ENCODE data around the gene RFLNA. TPM values are rescaled to one million over a fixed set of nuclear protein-coding genes. Genes with fewer than 3 reads are reported as not detected.

RFLNA gene
- polyA plus RNA-seq, 3 donors: 0.16 to 12.7 (median 1.2) TPM

- 69 to 88% (median 86%) methylated on average over 11 of the region's 11 CpGs for WGBS, 3 donors
- H3K27ac ChIP-seq (ENCODE audit: low read depth, low read length): no peak overlapping the region
Observed at GRCh38 chr12:124279315-124279714, 15.6 kb upstream of the RFLNA start.

GRCh38 chr12:124279846-124280360 is 15.0 kb upstream of the RFLNA start:
- no peak overlapping the region for H3K27ac ChIP-seq (ENCODE audit: low read depth, low read length)
- WGBS, 3 donors: 29 to 39% (median 39%) methylated on average over 15 to 19 of the region's 19 CpGs

- 91 to 95% (median 95%) methylated on average over 2 of the region's 2 CpGs for WGBS, 3 donors
- no peak overlapping the region for H3K27ac ChIP-seq (ENCODE audit: low read depth, low read length)
Observed at GRCh38 chr12:124281309-124281708, 13.6 kb upstream of the RFLNA start.

DNA sequence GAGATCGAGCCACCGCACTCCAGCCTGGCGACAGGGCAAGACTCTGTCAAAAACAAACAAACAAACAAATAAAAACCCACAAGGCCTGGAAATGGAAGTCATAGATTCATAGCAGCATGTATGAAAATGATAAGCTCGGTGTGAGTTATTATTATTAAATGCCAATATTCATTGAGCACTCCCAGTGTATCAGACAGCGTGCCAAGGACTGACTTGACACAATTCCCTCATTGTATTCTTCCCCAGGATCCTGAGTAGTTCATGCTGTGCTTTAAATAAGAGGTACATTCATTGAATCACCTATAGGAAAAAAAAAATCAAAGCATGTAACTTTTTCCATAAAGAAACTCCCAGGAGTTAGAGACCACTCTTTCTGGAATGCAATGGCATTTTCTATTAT is 12.6 kb upstream of the RFLNA start:
- H3K27ac ChIP-seq (ENCODE audit: low read depth, low read length): no peak overlapping the region
- WGBS, 3 donors: 94 to 96% (median 95%) methylated on average over 5 of the region's 5 CpGs

- 31 to 71% (median 67%) methylated on average over 7 of the region's 7 CpGs for WGBS, 3 donors
- no peak overlapping the region for H3K27ac ChIP-seq (ENCODE audit: low read depth, low read length)
Observed at GRCh38 chr12:124283326-124283725, 11.6 kb upstream of the RFLNA start.

- WGBS, 3 donors: 88 to 89% (median 89%) methylated on average over 5 of the region's 5 CpGs
- H3K27ac ChIP-seq (ENCODE audit: low read depth, low read length): no peak overlapping the region
Observed at GRCh38 chr12:124284368-124284767, 10.5 kb upstream of the RFLNA start.

- H3K27ac ChIP-seq (ENCODE audit: low read depth, low read length): no peak overlapping the region
- 60 to 69% (median 64%) methylated on average over 8 of the region's 8 CpGs for WGBS, 3 donors
Observed at GRCh38 chr12:124286414-124286813, 8.5 kb upstream of the RFLNA start.

- WGBS, 3 donors: 79 to 84% (median 83%) methylated on average over 7 of the region's 7 CpGs
- no peak overlapping the region for H3K27ac ChIP-seq (ENCODE audit: low read depth, low read length)
Observed at GRCh38 chr12:124286971-124287370, 7.9 kb upstream of the RFLNA start.

DNA sequence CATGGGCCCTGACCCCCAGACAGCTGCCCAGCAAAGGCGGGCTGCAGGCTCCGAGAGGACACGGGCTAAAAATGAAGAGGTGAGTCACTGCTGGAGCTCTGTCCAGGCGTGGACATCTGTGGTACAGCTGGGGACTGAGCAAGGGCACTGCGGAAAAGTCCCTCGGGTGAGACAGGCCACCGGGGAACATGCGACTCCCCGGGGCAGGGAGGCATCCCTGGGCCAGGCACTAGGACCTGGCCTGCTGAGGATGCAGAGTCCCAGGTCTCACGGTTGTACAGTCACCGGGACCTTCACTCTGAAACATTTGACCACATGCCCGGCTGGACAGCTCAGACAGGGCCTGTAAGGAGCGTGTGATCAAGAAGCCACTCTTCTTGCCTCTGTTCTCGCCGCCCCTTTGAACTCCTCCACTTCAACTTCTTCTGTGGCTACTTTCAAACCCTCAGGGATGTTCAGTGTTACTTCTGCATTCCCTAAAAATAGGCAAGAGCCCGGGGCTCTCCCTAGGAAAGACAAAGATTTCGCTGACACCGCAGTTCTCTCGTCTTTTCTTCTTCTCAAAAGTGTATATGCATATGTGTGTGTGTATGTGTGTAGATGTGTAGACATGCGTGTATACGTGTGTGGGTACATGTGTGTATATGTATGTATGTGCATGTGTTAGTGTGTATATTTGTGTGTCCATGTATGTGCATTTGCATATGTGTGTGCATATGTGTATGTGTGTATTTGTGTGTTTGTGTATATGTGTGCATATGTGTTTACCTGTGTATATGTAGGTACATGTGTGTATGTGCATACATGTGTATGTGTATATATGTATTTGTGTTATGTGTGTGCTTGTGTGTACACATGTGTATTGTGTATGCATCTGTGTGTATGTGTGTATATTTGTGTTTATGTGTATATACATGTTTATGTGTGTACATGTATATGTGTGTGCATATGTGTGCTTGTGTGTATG is 5.0 kb upstream of the RFLNA start:
- 75 to 79% (median 75%) methylated on average over 21 of the region's 21 CpGs for WGBS, 3 donors
- no peak overlapping the region for H3K27ac ChIP-seq (ENCODE audit: low read depth, low read length)

- no peak overlapping the region for H3K27ac ChIP-seq (ENCODE audit: low read depth, low read length)
- WGBS, 3 donors: 86 to 88% (median 88%) methylated on average over 6 of the region's 6 CpGs
Observed at GRCh38 chr12:124292385-124292784, 2.5 kb upstream of the RFLNA start.

GRCh38 chr12:124293286-124294003 is 1.4 kb upstream of the RFLNA start:
- 90 to 93% (median 91%) methylated on average over 12 of the region's 12 CpGs for WGBS, 3 donors
- no peak overlapping the region for H3K27ac ChIP-seq (ENCODE audit: low read depth, low read length)

GRCh38 chr12:124295431-124296058 is 652 bp downstream of the RFLNA start:
- H3K27ac ChIP-seq (ENCODE audit: low read depth, low read length): no peak overlapping the region
- 4 to 11% (median 5%) methylated on average over 28 to 42 of the region's 42 CpGs for WGBS, 3 donors

DNA sequence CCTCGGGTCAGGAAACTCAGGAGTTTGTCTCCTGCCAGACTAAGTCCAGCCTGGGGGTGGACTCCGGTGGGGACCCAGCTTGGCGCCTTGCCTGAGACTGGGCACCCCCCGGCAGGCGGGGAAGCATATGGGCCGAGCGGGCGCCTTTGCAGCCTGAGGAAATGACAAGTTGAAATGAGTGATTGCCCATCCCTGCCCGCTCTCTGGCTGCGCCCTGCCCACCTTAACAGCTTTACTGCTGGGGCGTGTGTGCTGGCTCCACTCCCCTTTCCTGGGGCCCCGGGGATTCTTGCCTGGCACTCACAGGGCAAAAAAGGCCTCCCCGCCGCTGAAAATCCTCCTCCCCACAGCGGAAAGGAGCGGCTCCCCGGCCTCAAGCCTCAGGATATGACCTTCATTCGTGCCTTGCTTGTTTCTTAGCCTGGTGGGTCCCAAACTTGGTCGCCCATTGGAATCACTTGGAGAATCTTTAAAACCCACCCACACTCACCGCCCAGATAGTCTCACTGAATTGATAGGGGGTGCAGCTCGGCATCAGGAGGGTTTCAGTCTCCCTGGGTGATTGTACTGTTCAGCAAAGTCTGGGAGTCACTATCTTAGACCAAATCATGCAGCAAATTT is 1.5 kb downstream of the RFLNA start:
- H3K27ac ChIP-seq (ENCODE audit: low read depth, low read length): no peak overlapping the region
- 14 to 28% (median 16%) methylated on average over 21 of the region's 21 CpGs for WGBS, 3 donors

DNA sequence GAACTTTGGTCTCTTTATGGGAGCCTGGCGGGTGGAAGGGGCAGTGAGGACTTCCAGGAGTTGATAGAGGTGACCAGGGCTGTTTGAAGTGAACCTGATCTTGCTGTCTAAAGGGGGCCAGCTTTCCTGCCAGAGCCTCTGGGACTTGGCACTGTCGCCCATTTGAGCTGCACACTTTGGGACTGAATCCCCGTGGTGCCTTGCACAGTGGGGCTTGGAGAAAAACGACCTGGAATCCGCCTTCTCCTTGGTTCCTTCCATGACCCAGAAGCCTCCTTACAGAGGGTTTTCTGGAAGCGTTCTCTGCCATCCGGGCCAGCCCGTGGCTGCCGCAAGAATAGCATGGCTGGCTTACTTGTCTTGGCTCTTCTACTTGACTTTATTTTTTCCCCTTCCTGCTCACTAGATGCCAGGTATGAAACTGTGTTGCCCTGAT is 2.0 kb downstream of the RFLNA start:
- WGBS, 3 donors: 52 to 64% (median 53%) methylated on average over 9 of the region's 9 CpGs

GRCh38 chr12:124297389-124297788 is 2.5 kb downstream of the RFLNA start:
- WGBS, 3 donors: 76 to 89% (median 88%) methylated on average over 4 of the region's 4 CpGs
- no peak overlapping the region for H3K27ac ChIP-seq (ENCODE audit: low read depth, low read length)

More for the DNA sequence above, 2.0 kb downstream of the RFLNA start:
- H3K27ac ChIP-seq (ENCODE audit: low read depth, low read length): no peak overlapping the region

- 81 to 91% (median 86%) methylated on average over 19 of the region's 19 CpGs for WGBS, 3 donors
- no peak overlapping the region for H3K27ac ChIP-seq (ENCODE audit: low read depth, low read length)
Observed at GRCh38 chr12:124297856-124298255, 3.0 kb downstream of the RFLNA start.

DNA sequence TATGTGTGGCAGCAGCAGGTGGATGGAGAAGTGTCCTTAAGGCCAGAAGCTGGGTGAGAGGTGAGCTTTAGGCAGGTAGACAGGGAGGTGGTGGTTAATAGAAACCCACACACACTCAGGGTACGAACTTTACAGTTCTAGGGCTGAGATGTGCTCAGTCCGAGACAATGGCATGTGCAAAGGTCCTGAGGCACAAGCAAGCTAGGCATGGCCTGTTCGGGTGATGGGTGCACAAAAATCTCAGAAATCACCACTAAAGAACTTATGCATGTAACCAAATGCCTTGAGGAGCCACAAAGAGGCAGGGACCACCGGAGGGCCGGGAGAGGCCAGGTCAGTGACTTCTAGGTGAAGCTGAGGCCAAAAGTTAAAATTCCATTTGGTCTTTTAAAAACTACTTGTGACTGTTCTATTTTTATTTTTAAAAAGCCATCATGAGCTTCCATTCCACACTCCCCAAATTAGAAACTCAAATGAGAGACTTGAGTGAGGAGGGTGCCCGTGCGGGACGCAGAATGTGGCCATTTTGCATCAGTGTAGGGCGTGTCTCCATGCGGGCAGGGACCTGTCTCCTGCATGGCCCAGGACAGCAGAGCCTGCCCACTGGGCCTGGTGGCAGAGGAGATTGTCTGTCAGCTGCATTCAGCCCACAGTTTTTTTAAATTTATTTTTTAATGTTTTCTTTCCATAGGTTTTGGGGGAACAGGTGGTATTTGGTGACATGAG is 4.0 kb downstream of the RFLNA start:
- 92 to 97% (median 94%) methylated on average over 10 of the region's 10 CpGs for WGBS, 3 donors
- H3K27ac ChIP-seq (ENCODE audit: low read depth, low read length): no peak overlapping the region
